Right hindlimb (tissue), 1 donor: ENCODE data around the gene ENOX1.

Source experiments
- DNase-seq: peaks from one replicate; pipeline ENCODE4 v3.0.0-alpha.2; 2018

ENOX1 gene

GRCh38 chr13:43528992-43529391 is 257.8 kb downstream of the ENOX1 start:
- no peak for DNase-seq

GRCh38 chr13:43522788-43523187 is 264.0 kb downstream of the ENOX1 start:
- no peak for DNase-seq

- DNase-seq, result no peak
Measured at GRCh38 chr13:43520351-43520750, 266.4 kb downstream of the ENOX1 start.

- DNase-seq, result no peak
Measured at GRCh38 chr13:43518833-43519232, 267.9 kb downstream of the ENOX1 start.

- peak; percentile 68 for DNase-seq
Measured at GRCh38 chr13:43516401-43516833, 270.4 kb downstream of the ENOX1 start.

- no peak for DNase-seq
Measured at GRCh38 chr13:43515531-43515930, 271.2 kb downstream of the ENOX1 start.

GRCh38 chr13:43514311-43514710 is 272.5 kb downstream of the ENOX1 start:
- peak; percentile 58 for DNase-seq

GRCh38 chr13:43512221-43512620 is 274.6 kb downstream of the ENOX1 start:
- no peak for DNase-seq

- DNase-seq, result no peak
Measured at GRCh38 chr13:43510956-43511901, 275.5 kb downstream of the ENOX1 start.

- no peak for DNase-seq
Measured at GRCh38 chr13:43495732-43496131, 291.0 kb downstream of the ENOX1 start.

- no peak for DNase-seq
Measured at GRCh38 chr13:43494206-43494605, 292.6 kb downstream of the ENOX1 start.

- no peak for DNase-seq
Measured at GRCh38 chr13:43493496-43494000, 293.2 kb downstream of the ENOX1 start.

GRCh38 chr13:43492745-43493144 is 294.0 kb downstream of the ENOX1 start:
- no peak for DNase-seq

- no peak for DNase-seq
Measured at GRCh38 chr13:43492311-43492710, 294.5 kb downstream of the ENOX1 start.

GRCh38 chr13:43489233-43489632 is 297.5 kb downstream of the ENOX1 start:
- peak; percentile 73 for DNase-seq

- DNase-seq, result no peak
Measured at GRCh38 chr13:43487885-43488284, 298.9 kb downstream of the ENOX1 start.

- DNase-seq, result no peak
Measured at GRCh38 chr13:43487461-43487860, 299.3 kb downstream of the ENOX1 start.

GRCh38 chr13:43484432-43485225 is 302.1 kb downstream of the ENOX1 start:
- no peak for DNase-seq

GRCh38 chr13:43483930-43484329 is 302.8 kb downstream of the ENOX1 start:
- no peak for DNase-seq

GRCh38 chr13:43482641-43483040 is 304.1 kb downstream of the ENOX1 start:
- DNase-seq, result no peak

GRCh38 chr13:43482026-43482425 is 304.7 kb downstream of the ENOX1 start:
- no peak for DNase-seq

- DNase-seq, result no peak
Measured at GRCh38 chr13:43478902-43479301, 307.9 kb downstream of the ENOX1 start.

GRCh38 chr13:43478211-43478610 is 308.6 kb downstream of the ENOX1 start:
- DNase-seq, result no peak

GRCh38 chr13:43475140-43475539 is 311.6 kb downstream of the ENOX1 start:
- peak; percentile 29 for DNase-seq
